ENCODE measurements around the gene DUOX1. TPM values are rescaled to one million over a fixed set of nuclear protein-coding genes. Genes with fewer than 3 reads are reported as not detected.
"Not testable (repeated sequence)": the region's sequence is repeated elsewhere in the genome, so short reads cannot be mapped to it uniquely, and the experiment has no call there.

Gene DUOX1
- polyA plus RNA-seq, 1 of the 3 experiments (the other 2 are of a cell fraction): not detected

DNA sequence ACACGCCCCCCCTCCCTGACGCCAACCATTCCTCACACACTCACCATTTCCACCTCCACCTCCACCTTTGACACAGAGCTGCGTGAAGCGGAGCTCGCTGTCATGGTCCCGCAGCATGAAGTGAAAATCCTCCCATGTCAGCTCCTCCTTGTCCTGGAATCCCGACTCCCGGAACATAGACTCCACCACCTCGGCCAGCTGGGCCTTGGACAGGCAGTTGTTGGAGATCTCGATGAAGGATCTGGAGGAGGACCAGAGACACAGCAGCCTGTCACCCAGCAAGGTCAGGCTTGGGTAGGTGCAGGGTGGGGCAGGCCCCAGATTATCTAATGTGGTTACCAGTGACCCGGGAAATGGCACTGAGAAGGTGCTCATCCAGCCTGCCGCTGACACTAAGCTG is 28.0 kb upstream of the DUOX1 start:
- DNase-seq: no peak
- Histone ChIP-seq H3K9me2 (no peaks in the 10 kb centered on the region), H3K9ac (no peak overlapping the region), H4K20me1 (ENCODE audit: insufficient read depth) (no peaks in the 10 kb centered on the region), H3K27ac (ENCODE audit: low read depth in 2 of 2, low read length in 1 of 2) (no peak overlapping the region), H3K27me3 (ENCODE audit: insufficient read depth) (peaks cover 9% of the 10 kb centered on the region; the same call in 1 of the 2 replicates), H3K4me3 (ENCODE audit: low read depth in 2 of 2, low read length in 1 of 2) (no peak overlapping the region), H3K79me2 (ENCODE audit: insufficient read depth) (no peaks in the 10 kb centered on the region), H3F3A (replicated peaks; ENCODE audit: insufficient read depth) (no peaks in the 10 kb centered on the region), H3K36me3 (replicated peaks in 1 of 2; ENCODE audit: control insufficient read depth in 1 of 2, insufficient read depth in 2 of 2, low read length in 1 of 2) (no peaks in the 10 kb centered on the region), H3K4me1 (ENCODE audit: control insufficient read depth in 1 of 2, insufficient read depth in 2 of 2, low read depth in 1 of 2, low read length in 1 of 2) (no peaks in the 10 kb centered on the region; a peak in 1 of 4 replicates), H3K4me2 (no peak overlapping the region), H3K9me3 (no peaks in the 10 kb centered on the region), H2AFZ (ENCODE audit: low read depth) (no peak overlapping the region)
- WGBS (ENCODE audit: low lambda C conversion rate): 72% methylated on average over 11 of the region's 12 CpGs
- CTCF ChIA-PET: interaction anchor here (1.2 to 2.2 kb wide), 2 partner anchors 11 to 17 kb away, joined by 5 to 8 read pairs; no protein-coding TSS in a partner anchor
- POLR2A ChIA-PET: no interaction called here
- TF ChIP-seq POLR2AphosphoS5 (IDR thresholded peaks at IDR 0.05; ENCODE audit: low read depth, low read length) (no peak), SIN3A (IDR thresholded peaks at IDR 0.05; ENCODE audit: borderline replicate concordance, low read depth, low read length) (no peak), TCF12 (IDR thresholded peaks at IDR 0.05) (no peak), RAD21 (IDR thresholded peaks at IDR 0.05; ENCODE audit: low read length) (no peak), GABPA (IDR thresholded peaks at IDR 0.05; ENCODE audit: low read depth) (no peak), RCOR1 (IDR thresholded peaks at IDR 0.05; ENCODE audit: low read length) (no peak), EZH2phosphoT487 (IDR thresholded peaks at IDR 0.05; ENCODE audit: borderline replicate concordance, low read depth) (no peak)
- TF ChIP-seq, protein P1, sequence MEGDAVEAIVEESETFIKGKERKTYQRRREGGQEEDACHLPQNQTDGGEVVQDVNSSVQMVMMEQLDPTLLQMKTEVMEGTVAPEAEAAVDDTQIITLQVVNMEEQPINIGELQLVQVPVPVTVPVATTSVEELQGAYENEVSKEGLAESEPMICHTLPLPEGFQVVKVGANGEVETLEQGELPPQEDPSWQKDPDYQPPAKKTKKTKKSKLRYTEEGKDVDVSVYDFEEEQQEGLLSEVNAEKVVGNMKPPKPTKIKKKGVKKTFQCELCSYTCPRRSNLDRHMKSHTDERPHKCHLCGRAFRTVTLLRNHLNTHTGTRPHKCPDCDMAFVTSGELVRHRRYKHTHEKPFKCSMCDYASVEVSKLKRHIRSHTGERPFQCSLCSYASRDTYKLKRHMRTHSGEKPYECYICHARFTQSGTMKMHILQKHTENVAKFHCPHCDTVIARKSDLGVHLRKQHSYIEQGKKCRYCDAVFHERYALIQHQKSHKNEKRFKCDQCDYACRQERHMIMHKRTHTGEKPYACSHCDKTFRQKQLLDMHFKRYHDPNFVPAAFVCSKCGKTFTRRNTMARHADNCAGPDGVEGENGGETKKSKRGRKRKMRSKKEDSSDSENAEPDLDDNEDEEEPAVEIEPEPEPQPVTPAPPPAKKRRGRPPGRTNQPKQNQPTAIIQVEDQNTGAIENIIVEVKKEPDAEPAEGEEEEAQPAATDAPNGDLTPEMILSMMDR (IDR thresholded peaks at IDR 0.05): no peak

DNA sequence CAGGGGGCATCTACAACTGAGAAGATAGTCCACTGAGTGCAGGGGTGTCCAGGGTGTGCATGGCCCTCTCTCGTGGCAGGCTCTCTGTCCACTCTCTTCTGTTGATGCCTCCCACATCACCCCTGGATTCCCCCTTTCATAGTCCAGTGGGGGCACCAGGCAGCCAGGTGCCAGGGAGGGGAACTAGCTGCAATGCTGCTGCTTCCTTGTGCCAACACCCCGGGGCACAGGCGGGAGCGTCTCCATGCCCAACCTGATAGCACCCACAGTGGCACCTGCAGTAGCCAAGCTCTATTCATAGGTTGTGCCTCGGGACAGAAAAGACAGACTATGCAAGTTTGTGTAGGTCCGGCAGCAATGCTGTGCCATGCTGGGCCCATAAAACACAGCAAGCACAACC is 27.6 kb upstream of the DUOX1 start:
- no peaks in the 10 kb centered on the region for H4K20me1 ChIP-seq (ENCODE audit: insufficient read depth)
- H3K27me3 ChIP-seq (ENCODE audit: insufficient read depth): peaks cover 5% of the 10 kb centered on the region; the same call in 1 of the 2 replicates
- H3K27ac ChIP-seq (ENCODE audit: low read depth in 2 of 2, low read length in 1 of 2): no peak overlapping the region
- ChIA-PET CTCF (interaction anchor here (1.2 to 2.2 kb wide), 3 partner anchors 10 to 16 kb away, joined by 4 to 8 read pairs (median 5); no protein-coding TSS in a partner anchor), POLR2A (no interaction called here)
- H3K79me2 ChIP-seq (ENCODE audit: insufficient read depth): no peaks in the 10 kb centered on the region
- no peaks in the 10 kb centered on the region for H3K9me2 ChIP-seq
- H2AFZ ChIP-seq (ENCODE audit: low read depth): no peak overlapping the region
- no peak overlapping the region for H3K4me3 ChIP-seq (ENCODE audit: low read depth in 2 of 2, low read length in 1 of 2)
- 75% methylated on average over 1 of the region's 6 CpGs for WGBS (ENCODE audit: low lambda C conversion rate)
- no peaks in the 10 kb centered on the region for H3K9me3 ChIP-seq
- no peak for DNase-seq
- TF ChIP-seq JUND (IDR thresholded peaks at IDR 0.05): no peak
- no peak for TF ChIP-seq TEAD4 (IDR thresholded peaks at IDR 0.05; ENCODE audit: borderline replicate concordance, insufficient read depth)
- TF ChIP-seq FOSL2 (IDR thresholded peaks at IDR 0.05; ENCODE audit: borderline replicate concordance, low read depth): no peak
- TF ChIP-seq, protein P2, sequence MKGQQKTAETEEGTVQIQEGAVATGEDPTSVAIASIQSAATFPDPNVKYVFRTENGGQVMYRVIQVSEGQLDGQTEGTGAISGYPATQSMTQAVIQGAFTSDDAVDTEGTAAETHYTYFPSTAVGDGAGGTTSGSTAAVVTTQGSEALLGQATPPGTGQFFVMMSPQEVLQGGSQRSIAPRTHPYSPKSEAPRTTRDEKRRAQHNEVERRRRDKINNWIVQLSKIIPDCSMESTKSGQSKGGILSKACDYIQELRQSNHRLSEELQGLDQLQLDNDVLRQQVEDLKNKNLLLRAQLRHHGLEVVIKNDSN (IDR thresholded peaks at IDR 0.05; ENCODE audit: borderline replicate concordance, low read depth): no peak
- no peak for TF ChIP-seq YY1 (IDR thresholded peaks at IDR 0.05; ENCODE audit: low read depth)
- TF ChIP-seq RAD21 (IDR thresholded peaks at IDR 0.05; ENCODE audit: low read length): no peak
- TF ChIP-seq MXI1 (IDR thresholded peaks at IDR 0.05; ENCODE audit: low read depth, low read length): no peak
- no peak for TF ChIP-seq EP300 (IDR thresholded peaks at IDR 0.05; ENCODE audit: borderline replicate concordance in 1 of 2, low read depth in 1 of 2, low read length in 1 of 2)
- no peak for TF ChIP-seq TAF1 (IDR thresholded peaks at IDR 0.05; ENCODE audit: borderline replicate concordance, low read depth, low read length)
- TF ChIP-seq, protein P3, sequence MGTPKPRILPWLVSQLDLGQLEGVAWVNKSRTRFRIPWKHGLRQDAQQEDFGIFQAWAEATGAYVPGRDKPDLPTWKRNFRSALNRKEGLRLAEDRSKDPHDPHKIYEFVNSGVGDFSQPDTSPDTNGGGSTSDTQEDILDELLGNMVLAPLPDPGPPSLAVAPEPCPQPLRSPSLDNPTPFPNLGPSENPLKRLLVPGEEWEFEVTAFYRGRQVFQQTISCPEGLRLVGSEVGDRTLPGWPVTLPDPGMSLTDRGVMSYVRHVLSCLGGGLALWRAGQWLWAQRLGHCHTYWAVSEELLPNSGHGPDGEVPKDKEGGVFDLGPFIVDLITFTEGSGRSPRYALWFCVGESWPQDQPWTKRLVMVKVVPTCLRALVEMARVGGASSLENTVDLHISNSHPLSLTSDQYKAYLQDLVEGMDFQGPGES (IDR thresholded peaks at IDR 0.05; ENCODE audit: low read depth, low read length): no peak
- TF ChIP-seq MEF2A (IDR thresholded peaks at IDR 0.05; ENCODE audit: borderline replicate concordance, low read depth): no peak
- no peak overlapping the region for H3K4me2 ChIP-seq
- H3K4me1 ChIP-seq (ENCODE audit: control insufficient read depth in 1 of 2, insufficient read depth in 2 of 2, low read depth in 1 of 2, low read length in 1 of 2): no peaks in the 10 kb centered on the region; a peak in 1 of 4 replicates
- no peak overlapping the region for H3K9ac ChIP-seq
- H3K36me3 ChIP-seq (replicated peaks in 1 of 2; ENCODE audit: control insufficient read depth in 1 of 2, insufficient read depth in 2 of 2, low read length in 1 of 2): no peaks in the 10 kb centered on the region
- H3F3A ChIP-seq (replicated peaks; ENCODE audit: insufficient read depth): no peaks in the 10 kb centered on the region

DNA sequence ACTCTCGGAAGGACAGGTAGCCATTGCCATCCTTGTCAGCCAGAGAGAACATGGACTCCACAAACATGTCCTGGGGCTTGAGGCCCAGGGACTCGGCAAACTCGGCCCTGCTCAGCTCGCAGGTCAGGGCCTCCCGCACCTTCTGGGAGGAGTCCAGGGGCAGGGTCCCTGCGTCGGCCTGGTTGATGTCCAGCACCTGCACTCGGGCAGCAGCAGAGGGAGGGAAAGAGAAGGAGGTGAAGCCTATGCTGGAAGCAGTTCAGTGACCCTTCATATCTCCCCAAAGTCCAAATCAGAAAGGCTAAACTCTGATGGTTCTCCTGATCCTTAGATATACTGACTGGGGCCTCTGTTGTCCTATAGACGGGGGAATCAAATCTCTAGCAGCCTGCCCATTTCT is 25.6 kb upstream of the DUOX1 start:
- H3K79me2 ChIP-seq (ENCODE audit: insufficient read depth); H3K27me3 ChIP-seq (ENCODE audit: insufficient read depth); H2AFZ ChIP-seq (ENCODE audit: low read depth); H3K36me3 ChIP-seq (replicated peaks in 1 of 2; ENCODE audit: control insufficient read depth in 1 of 2, insufficient read depth in 2 of 2, low read length in 1 of 2); H3K4me2 ChIP-seq; H3F3A ChIP-seq (replicated peaks; ENCODE audit: insufficient read depth); H3K4me3 ChIP-seq (ENCODE audit: low read depth in 2 of 2, low read length in 1 of 2); DNase-seq; H3K9me3 ChIP-seq; H3K4me1 ChIP-seq (ENCODE audit: control insufficient read depth in 1 of 2, insufficient read depth in 2 of 2, low read depth in 1 of 2, low read length in 1 of 2); H4K20me1 ChIP-seq (ENCODE audit: insufficient read depth); POLR2A ChIA-PET; H3K9ac ChIP-seq; H3K9me2 ChIP-seq; H3K27ac ChIP-seq (ENCODE audit: low read depth in 2 of 2, low read length in 1 of 2): not testable (repeated sequence)
- CTCF ChIA-PET: interaction anchor here (3.4 kb wide), 1 partner anchor 14 kb away, joined by 24 read pairs; no protein-coding TSS in a partner anchor
- WGBS (ENCODE audit: low lambda C conversion rate): 39% methylated on average over 4 of the region's 9 CpGs
